22Rv1 (cell line): ENCODE results near the gene TNFSF18.
A peak's percentile ranks its signal among the peaks of the same experiment; 100 is the strongest.

Experiments
- H3K27ac ChIP-seq: fragments of 450-650 bp; 2 replicates; pipeline ENCODE4 v1.5.1; 2017
- CTCF ChIP-seq: fragments of 450-650 bp; IDR thresholded peaks from 2 replicates; pipeline ENCODE4 v1.5.1; 2017; ENCODE audit warnings: mild to moderate bottlenecking
- ZFX ChIP-seq: fragments of 450-650 bp; IDR thresholded peaks from 2 replicates; pipeline ENCODE4 v1.6.1; 2017; ENCODE audit warnings: antibody characterized with exemption, borderline replicate concordance

TNFSF18 gene

DNA sequence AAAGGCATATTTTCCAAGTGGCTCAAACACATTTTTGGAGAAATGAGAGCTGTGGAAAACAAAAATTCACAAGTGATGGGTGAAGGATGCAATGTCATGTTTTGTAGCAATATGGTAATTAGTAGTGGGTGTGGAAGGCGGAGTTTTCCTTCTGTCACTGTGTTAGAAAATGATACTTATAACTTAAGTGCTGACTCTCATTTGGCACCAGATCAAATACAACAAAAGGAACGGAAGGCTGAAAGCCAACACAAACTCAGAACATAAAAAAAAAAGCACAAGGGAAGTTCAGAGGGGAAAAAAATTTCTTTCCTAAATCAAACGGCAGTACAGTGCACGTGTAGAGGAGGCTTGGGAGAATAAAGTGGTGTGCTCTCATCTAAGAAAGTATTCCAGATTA lies at the start of gene TNFSF18:
TNFSF18 (minus strand) TSS at position 77 of the 400 bp plus-strand sequence; CDS start at position 32, 45 bp downstream.
- 0 out of 2 replicates have a peak within 1 kb of the TSS, but pooled peaks have one; percentile 3 for H3K27ac ChIP-seq
- no peak for TF ChIP-seq ZFX
- TF ChIP-seq CTCF: no peak

DNA sequence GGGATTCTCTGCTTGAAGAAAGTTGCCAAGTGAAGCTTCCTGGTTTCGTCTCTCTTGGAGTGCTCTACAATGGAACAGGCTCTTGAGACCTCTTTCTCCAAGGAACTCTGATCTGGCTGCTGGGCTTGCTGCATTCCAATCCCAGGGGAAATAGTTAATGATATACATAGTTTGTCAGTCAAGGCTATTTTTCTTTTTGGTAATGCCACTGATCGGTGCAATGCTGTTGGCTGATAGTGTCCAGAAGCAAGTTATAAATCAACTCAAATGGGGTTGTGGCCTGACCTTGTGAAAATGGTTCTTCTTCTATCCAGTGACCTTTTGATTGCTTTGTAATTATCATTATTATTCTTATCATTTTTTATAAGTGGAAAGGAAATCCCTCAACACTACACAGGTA lies 48.4 kb upstream of the TNFSF18 start:
- no peak overlapping the region for H3K27ac ChIP-seq
- TF ChIP-seq CTCF: no peak
- TF ChIP-seq ZFX: no peak

- TF ChIP-seq CTCF (no peak), ZFX (no peak)
Observed at GRCh38 chr1:173098117-173098516, 47.4 kb upstream of the TNFSF18 start.

GRCh38 chr1:173097001-173097400 lies 46.3 kb upstream of the TNFSF18 start:
- no peak overlapping the region for H3K27ac ChIP-seq

More at GRCh38 chr1:173098117-173098516, 47.4 kb upstream of the TNFSF18 start:
- no peak overlapping the region for H3K27ac ChIP-seq

DNA sequence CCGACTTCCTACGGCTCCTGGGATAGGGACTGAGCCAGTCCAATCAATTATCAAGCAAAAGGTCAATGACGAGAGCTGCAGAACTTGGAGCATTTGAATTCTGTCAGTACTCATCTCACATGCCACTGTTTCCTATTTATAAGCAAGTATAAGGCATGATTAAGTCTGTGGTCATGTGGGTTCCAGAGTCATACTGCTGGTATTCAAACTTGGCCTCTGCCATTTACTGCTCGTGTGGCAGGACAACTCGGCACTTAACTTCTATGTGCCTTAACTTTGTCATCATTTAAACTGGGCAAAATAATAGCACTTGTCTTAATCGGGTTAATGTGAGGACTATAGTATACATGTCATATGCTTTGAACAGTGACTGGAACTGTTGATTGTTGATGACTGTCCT lies 44.9 kb upstream of the TNFSF18 start:
- H3K27ac ChIP-seq: no peak overlapping the region
- TF ChIP-seq CTCF (no peak), ZFX (no peak)

More at GRCh38 chr1:173097001-173097400, 46.3 kb upstream of the TNFSF18 start:
- TF ChIP-seq ZFX: no peak
- no peak for TF ChIP-seq CTCF

GRCh38 chr1:173094541-173094940 lies 43.8 kb upstream of the TNFSF18 start:
- TF ChIP-seq CTCF: no peak
- no peak for TF ChIP-seq ZFX
- H3K27ac ChIP-seq: no peak overlapping the region

DNA sequence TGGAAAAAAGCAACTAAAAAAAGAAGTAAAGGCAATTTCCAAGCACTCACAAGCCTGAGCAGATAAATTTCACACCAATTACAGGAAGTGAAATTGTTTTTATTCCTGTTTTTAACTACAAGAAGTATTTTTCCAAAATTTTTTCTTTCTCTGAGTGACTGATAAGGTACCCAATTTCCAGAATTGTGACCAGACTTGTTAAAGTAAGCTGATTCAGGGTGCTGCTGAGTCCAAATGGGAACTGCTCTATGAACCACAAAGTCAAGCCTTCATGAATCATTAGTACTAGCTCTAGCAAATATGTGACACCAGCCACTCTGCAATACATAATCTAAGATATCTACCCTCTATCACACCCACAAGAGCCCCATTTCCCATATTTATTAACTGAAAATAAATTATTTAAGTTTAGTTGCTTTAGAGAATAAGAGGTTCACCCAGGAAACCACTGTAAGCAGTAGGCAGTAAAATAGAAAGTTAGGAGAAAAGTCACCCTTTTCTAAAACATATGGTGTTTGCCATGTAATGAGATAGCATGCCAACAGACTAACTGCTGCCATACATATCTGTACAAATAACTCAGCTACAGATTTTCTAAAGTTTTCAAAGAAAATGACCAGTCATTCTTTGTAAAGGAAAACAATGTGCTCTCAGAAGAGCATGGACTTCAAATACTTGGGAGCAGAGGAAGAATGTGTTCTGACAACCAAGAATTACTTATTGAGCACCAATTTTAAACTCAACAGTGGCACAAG lies 43.1 kb upstream of the TNFSF18 start:
- TF ChIP-seq CTCF (no peak), ZFX (no peak)
- no peak overlapping the region for H3K27ac ChIP-seq
